SIG-M5 treated with dmso at 0.1 percent for 504 hours (cell line): ENCODE data around the gene PSMG3.
"Not testable (repeated sequence)": the region's sequence is repeated elsewhere in the genome, so short reads cannot be mapped to it uniquely, and the experiment has no call there.

Source experiments
- DNase-seq: peaks from one replicate; lab custom pipeline; 2025; ENCODE audit not compliant: unreplicated experiment; lab: John Stamatoyannopoulos, UW

Gene PSMG3

GRCh38 chr7:1597066-1597760, 27.4 kb upstream of the PSMG3 start:
- no peak for DNase-seq

GRCh38 chr7:1596181-1597043, 26.6 kb upstream of the PSMG3 start:
- no peak for DNase-seq

DNA sequence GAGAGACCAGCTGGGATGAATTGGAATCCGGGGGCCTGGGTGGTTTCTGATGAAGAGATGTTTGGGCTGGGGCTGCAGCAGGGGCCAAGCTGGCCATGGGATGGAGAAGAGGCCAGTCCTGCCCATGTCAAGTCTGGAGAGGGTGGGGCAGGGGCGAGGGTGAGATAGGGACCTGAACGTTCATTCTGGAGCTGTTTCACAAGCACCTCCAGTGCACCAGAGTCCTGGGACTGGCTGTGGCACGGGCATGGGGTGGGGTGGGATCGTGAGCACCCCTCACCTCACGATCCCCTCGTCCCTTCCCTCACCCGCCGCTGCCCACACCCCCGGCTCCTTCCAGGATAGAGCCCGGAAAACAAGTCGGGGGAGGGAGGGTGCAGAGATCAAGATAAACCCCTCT, 25.8 kb upstream of the PSMG3 start:
- DNase-seq: no peak

DNA sequence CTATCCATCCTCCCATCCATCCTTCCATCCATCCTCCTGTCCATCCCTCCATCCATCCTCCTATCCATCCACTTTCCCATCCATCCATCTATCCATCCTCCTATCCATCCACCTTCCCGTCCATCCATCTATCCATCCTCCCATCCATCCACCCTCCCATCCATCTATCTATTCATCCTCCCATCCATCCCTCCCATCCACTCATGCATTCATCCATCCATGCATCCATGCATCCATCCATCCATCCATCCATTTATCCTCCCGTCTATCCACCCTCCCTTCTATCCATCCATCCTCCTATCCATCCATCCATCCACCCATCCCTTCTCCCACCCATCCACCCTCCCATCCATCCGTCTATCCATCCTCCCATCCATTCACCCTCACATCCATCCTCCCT, 25.2 kb upstream of the PSMG3 start:
- DNase-seq: no peak

DNA sequence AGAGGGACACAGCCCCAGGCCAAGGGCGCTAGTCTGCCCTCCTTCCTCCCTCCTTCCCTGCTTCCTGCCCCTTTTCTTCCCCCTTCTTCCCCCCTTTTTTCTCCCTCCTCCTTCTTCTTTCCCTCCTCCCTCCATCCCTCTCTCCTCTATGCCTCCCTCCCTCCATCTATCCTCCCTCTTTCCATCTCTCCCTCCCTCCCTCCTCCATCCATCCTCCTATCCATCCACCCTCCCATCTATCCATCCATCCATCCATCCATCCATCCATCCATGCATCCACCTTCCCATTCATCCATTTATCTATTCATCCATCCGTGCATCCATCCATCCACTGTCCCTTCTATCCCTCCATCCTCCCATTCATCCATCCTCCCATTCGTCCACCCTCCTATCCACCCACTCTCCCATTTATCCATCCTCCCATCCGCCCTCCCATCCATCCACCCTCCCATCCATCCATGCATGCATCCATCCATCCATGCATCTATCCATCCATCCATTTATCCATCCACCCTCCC, 24.1 kb upstream of the PSMG3 start:
- DNase-seq: no peak

- DNase-seq: no peak
Observed at GRCh38 chr7:1593091-1593866, 23.4 kb upstream of the PSMG3 start.

DNA sequence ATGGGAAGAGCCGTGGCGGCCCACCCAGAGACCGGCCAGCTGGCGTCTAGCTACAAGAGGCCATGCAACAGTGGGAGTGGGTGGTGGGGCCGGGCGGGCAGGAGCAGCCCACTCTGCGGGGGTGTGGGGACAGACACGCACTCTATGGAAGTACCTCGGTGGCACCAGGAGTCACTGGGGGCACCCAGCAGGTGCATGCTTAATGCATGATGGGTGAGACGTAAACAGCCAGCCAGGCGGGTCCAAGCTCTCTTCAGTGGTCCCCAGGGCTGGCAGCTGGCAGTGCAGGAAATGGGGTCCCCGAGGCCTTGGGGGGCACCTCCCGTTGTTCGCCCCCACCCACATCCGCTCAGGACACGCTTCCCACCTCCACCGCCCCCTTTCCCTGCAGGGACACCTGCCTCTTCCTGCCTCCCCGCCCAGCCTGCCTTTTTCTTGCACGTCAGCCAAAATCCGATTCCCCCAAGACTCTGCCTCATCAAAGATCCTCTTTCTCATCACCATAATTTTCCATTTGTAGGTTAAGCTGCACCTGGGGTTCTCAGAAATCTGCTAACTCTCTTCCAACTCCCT, 22.6 kb upstream of the PSMG3 start:
- DNase-seq: no peak

DNA sequence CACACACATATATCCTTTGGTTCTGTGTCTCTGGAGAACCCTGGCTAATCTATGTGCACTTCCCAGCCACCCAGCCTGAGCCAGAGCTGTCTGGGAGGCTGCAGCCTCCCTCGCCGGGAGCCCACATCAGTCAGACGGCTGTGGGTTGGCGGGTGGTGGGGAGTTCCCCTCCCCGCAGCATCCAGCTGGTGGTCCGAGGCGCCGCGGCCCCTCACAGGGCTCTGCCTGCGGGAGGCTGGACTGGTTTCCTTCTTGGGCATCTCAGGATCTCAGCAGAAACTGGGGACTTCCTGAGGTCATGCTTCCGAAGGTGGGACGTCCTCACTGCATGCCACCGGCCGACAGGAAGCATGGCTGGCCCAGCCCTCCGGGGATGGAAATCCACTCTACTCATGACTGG, 22.0 kb upstream of the PSMG3 start:
- DNase-seq: no peak

DNA sequence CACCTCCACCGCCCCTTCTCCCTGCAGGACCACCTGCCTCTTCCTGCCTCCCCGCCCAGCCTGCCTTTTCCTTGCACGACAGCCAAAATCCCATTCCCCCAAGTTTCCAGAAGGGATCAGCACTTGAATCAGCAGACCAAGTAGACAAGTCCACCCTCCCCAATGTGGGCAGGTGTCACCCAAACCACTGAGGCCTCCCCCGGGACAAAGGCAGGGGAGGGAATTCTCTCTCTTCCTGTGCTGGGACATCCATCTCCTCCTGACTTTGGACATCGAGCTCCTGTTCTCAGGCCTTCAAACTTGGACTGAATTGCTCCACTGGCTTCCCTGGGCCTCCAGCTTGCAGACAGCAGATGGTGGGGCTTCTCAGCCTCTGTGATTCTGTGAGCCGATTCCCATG, 21.6 kb upstream of the PSMG3 start:
- no peak for DNase-seq

DNA sequence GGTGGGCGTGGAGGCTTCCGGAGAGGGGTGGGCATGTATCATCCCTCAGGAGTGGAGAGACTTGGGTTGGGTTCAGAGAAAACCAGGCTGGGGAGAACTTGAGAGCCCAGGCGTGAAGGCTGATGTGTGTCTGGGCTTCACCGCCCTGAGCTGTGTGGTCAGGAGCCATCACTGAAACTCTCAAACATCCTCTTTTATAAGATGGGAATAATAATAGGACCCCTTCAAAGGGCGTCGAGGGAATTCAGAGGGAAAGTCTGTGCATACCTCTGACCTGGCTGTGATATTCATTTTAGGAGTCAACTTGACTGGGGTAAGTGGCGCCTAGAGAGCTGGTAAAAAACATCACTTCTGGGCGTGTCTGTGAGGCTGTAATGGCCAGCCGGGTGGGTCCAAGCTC, 21.1 kb upstream of the PSMG3 start:
- DNase-seq: no peak

DNA sequence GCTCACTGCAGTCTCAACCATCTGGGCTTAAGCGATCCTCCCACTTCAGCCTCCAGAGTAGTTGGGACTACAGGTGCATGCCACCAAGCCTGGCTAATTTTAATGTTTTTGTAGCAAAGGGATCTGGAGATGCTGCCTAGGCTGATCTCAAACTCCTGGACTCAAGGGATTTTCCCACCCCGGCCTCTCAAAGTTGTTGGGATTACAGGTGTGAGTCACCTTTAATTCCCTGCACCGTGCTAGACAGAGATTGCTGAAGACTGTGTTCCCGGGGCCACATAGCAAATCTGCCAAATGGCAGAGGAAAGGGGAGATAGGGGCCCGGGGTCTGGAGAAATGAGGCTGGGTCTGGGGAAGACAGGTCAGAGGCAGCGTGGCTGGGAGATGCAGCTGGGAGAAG, 20.6 kb upstream of the PSMG3 start:
- DNase-seq: no peak

- no peak for DNase-seq
Observed at GRCh38 chr7:1588978-1589377, 19.1 kb upstream of the PSMG3 start.

- DNase-seq: no peak
Observed at GRCh38 chr7:1587738-1588137, 17.9 kb upstream of the PSMG3 start.

DNA sequence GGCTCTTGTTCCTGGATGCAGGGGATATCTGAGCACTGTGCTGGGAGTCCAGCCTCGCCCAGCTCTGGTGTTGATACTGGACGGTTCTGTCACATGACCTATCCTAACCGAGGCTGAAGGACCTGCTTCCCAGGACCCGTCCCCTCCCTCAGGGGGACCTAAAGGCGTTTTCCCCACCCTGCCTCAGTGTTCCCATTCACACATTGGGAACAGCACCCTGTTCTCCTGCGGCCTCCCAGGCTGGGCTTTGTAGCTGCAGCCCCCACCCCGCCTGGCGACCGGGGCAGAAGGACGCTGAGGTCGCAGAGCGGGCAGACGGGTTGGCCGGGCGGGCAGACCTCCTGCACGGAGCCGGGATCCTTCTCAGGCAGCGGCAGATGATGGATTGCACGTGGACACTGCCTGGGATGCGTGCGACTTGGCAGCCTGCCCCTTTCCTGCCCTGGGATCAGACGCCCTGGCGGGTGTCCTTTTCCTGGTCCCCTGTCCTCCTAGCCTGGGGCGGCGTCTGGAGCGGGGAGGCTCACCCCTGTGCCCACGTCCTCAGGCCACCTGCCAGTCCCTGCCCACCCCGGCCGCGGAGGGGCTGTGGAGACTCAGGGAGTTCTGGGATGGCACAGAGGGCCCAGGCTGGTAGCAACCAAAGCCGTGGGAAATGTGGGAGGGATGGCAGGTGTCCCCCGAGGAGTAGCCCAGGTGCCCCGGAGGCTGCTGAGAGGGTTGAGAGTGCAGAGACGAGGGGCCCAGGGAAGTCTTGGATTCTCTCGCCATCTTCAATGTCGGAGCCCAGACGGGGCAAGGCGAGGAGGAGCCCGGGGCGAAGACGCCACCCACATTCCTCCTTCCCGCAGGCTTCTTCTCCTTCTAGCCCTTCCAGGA, 17.2 kb upstream of the PSMG3 start:
- no peak for DNase-seq

GRCh38 chr7:1586126-1586826, 16.4 kb upstream of the PSMG3 start:
- DNase-seq: no peak

DNA sequence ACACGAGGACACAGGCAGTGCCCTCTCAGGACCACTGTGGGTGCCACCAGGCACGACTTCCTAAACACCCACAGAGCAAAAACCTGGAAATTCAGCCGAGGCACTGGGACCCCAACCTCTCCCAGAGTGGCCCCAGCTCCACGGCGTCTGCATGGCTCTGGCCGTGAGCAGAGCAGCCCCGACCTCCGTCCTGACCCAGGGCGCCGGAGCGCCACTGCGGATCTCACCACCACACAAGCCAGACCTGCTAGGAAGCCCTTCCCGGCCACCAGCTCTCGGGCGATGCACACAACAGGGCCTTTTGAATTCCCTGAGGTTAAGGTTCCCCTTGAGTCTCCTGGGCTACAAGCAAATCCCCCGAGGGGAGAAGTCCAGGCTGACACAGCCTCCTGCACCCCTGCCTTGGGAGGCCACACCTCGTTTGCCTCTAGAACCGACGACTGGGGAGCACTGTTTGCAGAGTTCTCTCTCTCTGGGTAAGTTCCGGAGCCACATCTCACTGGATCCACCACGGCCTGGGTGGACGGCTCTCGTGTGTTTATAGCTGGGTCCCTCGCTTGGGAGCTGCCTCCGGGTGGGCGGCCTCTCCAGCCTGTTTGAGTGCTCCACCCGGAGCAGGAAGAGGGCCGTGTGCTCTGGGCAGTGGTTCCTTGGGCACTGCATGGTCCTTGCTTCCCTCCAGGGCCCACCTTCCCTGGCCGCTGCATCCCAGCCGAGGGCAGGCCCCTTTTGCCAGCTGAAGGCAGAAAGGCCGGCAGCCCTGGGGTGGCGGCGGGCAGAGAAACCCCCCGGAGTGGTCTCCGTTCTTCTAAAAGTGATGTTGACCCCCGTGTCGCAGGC, 15.5 kb upstream of the PSMG3 start:
- DNase-seq: no peak

GRCh38 chr7:1584700-1585099, 14.9 kb upstream of the PSMG3 start:
- DNase-seq: no peak

GRCh38 chr7:1583241-1583930, 13.6 kb upstream of the PSMG3 start:
- not testable (repeated sequence) for DNase-seq
